Right renal cortex interstitium (tissue), 3 donors: ENCODE results near the gene S100B. TPM values are rescaled to one million over a fixed set of nuclear protein-coding genes. Genes with fewer than 3 reads are reported as not detected.
A peak's percentile ranks its signal among the peaks of the same experiment; 100 is the strongest.

Source experiments
- DNase-seq, 3 donors: peaks; one replicate each; pipeline ENCODE4 v3.0.0-alpha.2; 2013; ENCODE audit warnings: low read depth in 3 of 3, low spot score in 2 of 3
- polyA plus RNA-seq, 3 donors: library from polyadenylated mRNA; unstranded; fragments of 120-200 nt; gene quantifications; one replicate each; pipeline ENCODE4 v1.2.1, GENCODE V29; 2013; ENCODE audit not compliant: insufficient read length in 3 of 3

Gene S100B
- polyA plus RNA-seq: 1 to 10 TPM; 2.1 to 5.6 (median 2.9) TPM

GRCh38 chr21:46604975-46605766 lies at the start of gene S100B:
TSS of gene S100B (minus strand) at chr21:46605082. CDS start at chr21:46602415, 2,667 bp downstream.
- DNase-seq: no peak

GRCh38 chr21:46651121-46651520 lies 46.2 kb upstream of the S100B start:
- no peak for DNase-seq

GRCh38 chr21:46650476-46651098 lies 45.7 kb upstream of the S100B start:
- DNase-seq: no peak

- DNase-seq: no peak
Observed at GRCh38 chr21:46649356-46649755, 44.5 kb upstream of the S100B start.

GRCh38 chr21:46648539-46648938 lies 43.7 kb upstream of the S100B start:
- DNase-seq: no peak

GRCh38 chr21:46646541-46647154 lies 41.8 kb upstream of the S100B start:
- no peak for DNase-seq

GRCh38 chr21:46645840-46646239 lies 41.0 kb upstream of the S100B start:
- DNase-seq: no peak

GRCh38 chr21:46643379-46644177 lies 38.7 kb upstream of the S100B start:
- no peak for DNase-seq

- no peak for DNase-seq
Observed at GRCh38 chr21:46641656-46642055, 36.8 kb upstream of the S100B start.

- no peak for DNase-seq
Observed at GRCh38 chr21:46639489-46640386, 34.9 kb upstream of the S100B start.

GRCh38 chr21:46637952-46638746 lies 33.3 kb upstream of the S100B start:
- DNase-seq: no peak

GRCh38 chr21:46636550-46637285 lies 31.8 kb upstream of the S100B start:
- DNase-seq: no peak

GRCh38 chr21:46636181-46636512 lies 31.3 kb upstream of the S100B start:
- no peak for DNase-seq

GRCh38 chr21:46635324-46636180 lies 30.7 kb upstream of the S100B start, which contains the start of gene PRMT2:
TSS of gene PRMT2 (plus strand) at chr21:46635674. CDS start at chr21:46636952, 1,278 bp downstream.
- peak; percentile 93 to 94 (median 94) for DNase-seq

GRCh38 chr21:46634966-46635323 lies 30.1 kb upstream of the S100B start:
- DNase-seq: peak; percentile 73 to 86 (median 80)

- no peak for DNase-seq
Observed at GRCh38 chr21:46634427-46634826, 29.5 kb upstream of the S100B start.

GRCh38 chr21:46633566-46633965 lies 28.7 kb upstream of the S100B start:
- DNase-seq: no peak
